ENCODE results near the gene CYTIP.
A peak's percentile ranks its signal among the peaks of the same experiment; 100 is the strongest.

CYTIP gene

DNA sequence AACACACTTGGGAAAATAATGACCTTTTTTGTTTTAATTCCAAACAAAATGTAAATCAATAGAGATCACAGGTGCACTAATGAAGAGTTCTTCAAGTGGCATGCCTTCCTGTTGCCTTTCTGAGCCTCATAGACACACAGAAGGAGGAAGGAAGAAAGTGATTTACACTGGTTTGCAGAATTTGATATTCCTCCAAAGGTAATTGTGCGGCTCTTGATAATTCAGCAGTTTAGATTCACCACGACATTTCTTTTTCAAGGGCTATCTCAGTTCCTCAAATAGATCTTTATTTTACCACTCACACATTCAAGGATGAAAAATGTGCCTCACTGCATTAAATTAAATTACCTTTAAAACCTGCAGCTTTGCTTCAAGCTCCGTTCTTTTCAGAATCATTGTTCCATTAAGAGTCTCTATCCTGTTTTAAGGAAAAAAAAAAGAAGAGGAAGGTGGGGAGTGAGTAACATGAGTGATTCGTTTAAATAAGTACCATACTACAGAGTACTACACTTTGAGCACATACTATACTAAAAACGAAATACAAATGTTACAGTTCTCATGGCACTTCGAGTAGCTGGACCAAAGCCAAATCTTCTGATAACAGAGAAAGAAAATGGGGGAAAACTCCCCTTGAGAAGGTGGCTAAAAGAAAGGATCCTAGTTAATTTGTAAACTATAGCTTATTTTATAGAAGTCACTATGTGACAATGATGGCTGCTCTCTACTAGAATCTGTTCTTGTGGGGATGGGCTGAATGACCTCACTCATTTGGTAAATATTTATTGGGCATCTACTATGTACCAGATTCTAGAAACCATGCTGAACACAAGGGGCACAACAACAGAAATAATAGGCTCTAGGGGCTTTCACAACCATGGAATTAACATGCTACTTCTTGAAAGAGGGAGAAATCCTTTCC is 16.6 kb downstream of the CYTIP start:
- no peak overlapping the region for H3K4me3 Mint-ChIP-seq
- peaks cover 96% of the 10 kb centered on the region for H3K36me3 Mint-ChIP-seq (ENCODE audit: insufficient read depth)
- H3K4me1 Mint-ChIP-seq (ENCODE audit: low read depth in 2 of 2): peaks cover 38 to 57% of the 10 kb centered on the region in 2 donors
- peak overlapping the region; percentile 90 to 93 for H3K27ac Mint-ChIP-seq
- DNase-seq (no peak), ATAC-seq (replicated peaks) (no peak)
- H3K9me3 Mint-ChIP-seq: no peaks in the 10 kb centered on the region
- no peaks in the 10 kb centered on the region for H3K27me3 Mint-ChIP-seq

DNA sequence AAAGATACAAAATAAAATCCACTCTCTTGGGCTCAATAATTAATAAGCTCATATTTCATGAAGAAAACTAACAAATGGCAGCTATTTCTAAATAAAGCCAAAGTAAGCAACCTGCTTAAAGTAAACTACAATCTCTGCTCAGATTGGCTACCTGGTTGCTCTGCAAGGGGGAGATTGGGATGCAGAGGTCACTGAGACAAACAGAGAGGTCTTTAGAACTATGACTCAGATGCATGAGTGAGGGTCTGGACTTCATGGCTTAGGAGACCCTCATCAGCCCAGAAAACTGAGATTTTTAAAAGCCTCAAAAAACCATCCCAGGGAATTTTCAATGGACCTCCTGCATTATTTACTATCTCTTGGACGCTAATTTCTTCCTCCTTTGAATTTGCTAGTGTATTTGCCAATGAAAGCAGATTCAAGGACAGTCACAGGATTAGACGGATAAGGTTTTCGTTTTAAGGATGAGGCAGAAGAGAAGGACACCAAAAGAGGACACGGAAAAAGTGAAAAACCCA is 17.4 kb downstream of the CYTIP start:
- no peak overlapping the region for H3K4me3 Mint-ChIP-seq
- no peak for ATAC-seq (replicated peaks)

DNA sequence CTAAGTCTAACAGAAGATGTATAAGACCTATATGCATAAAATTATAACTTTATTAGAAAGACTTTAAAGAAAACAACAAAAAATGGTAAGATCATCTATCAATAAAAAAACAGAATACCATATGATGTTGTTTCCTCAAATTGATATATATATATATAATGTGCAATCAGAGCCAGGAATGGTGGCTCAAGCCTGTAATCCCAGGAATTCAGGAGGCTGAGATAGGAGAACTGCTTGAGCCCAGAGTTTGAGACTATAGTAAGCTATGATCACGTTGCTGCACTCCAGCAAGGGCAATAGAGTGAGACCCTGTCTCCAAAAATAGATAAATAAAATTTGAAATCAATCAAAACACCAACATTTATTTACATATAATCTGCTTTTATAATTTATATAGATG is 19.5 kb downstream of the CYTIP start:
- DNase-seq (no peak), ATAC-seq (replicated peaks) (no peak)
- peaks cover 43 to 59% of the 10 kb centered on the region in 2 donors for H3K4me1 Mint-ChIP-seq (ENCODE audit: low read depth in 2 of 2)
- H3K9me3 Mint-ChIP-seq: no peaks in the 10 kb centered on the region
- no peaks in the 10 kb centered on the region for H3K27me3 Mint-ChIP-seq
- no peak overlapping the region for H3K27ac Mint-ChIP-seq
- no peak overlapping the region for H3K4me3 Mint-ChIP-seq
- peaks cover 96% of the 10 kb centered on the region for H3K36me3 Mint-ChIP-seq (ENCODE audit: insufficient read depth)

More for the DNA sequence above, 17.4 kb downstream of the CYTIP start:
- Mint-ChIP-seq H3K9me3 (no peaks in the 10 kb centered on the region), H3K36me3 (ENCODE audit: insufficient read depth) (peaks cover 96% of the 10 kb centered on the region), H3K27ac (peak overlapping the region; percentile 90 to 93), H3K4me1 (ENCODE audit: low read depth in 2 of 2) (peaks cover 37 to 56% of the 10 kb centered on the region in 2 donors), H3K27me3 (no peaks in the 10 kb centered on the region)
- no peak for DNase-seq

DNA sequence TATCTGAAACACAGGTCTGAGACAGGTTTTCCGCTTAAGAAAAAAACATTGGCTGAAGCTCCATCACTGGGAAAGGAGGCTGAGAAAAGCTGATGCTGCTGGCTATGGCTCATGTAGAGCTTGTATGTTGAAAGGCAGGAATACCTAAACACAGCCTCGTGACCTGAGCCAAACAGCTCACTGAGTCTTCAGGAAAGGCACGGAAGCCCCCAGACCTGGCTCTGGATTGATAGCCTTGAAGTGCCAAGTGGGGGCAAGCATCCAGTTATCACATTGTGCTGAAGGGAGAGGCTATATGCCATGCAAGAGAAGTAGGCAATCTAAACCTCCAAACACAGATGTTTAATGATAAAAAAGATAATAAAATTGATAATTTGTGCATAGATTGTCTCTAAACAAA is 21.9 kb downstream of the CYTIP start:
- H3K4me3 Mint-ChIP-seq: peak overlapping the region; percentile 37 to 46
- H3K9me3 Mint-ChIP-seq: no peaks in the 10 kb centered on the region
- peaks cover 46 to 58% of the 10 kb centered on the region in 2 donors for H3K4me1 Mint-ChIP-seq (ENCODE audit: low read depth in 2 of 2)
- DNase-seq (no peak), ATAC-seq (replicated peaks) (no peak)
- no peaks in the 10 kb centered on the region for H3K27me3 Mint-ChIP-seq
- peak overlapping the region; percentile 79 to 98 for H3K27ac Mint-ChIP-seq
- peaks cover 94% of the 10 kb centered on the region for H3K36me3 Mint-ChIP-seq (ENCODE audit: insufficient read depth)

DNA sequence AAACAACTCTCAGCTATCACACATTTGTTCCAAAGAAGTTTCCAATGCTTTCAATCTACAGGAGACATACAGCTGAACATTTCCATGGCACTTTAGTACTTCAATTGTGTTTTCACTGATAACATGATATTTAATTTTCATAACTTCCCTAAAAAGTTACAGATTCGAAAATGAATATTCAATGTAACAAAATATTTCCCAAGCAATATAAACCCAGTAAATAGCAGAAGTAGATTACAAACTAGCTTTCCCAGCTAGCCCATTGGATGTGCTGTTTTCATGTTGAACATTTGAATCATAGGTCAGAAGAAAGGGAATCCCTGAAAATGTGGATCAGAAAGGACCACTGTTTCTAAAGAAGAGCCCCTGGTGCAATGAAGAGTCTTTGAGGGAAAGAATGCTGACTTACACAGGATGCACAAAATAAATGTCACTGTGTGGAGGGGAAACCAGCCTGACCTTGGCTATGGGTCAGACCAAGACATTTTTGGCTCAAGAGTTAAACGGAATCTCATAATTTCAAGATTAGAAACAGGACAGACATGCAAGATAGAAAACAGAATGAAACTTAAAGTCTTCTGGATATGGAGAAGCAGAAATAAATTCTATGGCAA is 22.5 kb downstream of the CYTIP start:
- no peak for DNase-seq
- H3K27me3 Mint-ChIP-seq: no peaks in the 10 kb centered on the region
- peaks cover 94% of the 10 kb centered on the region for H3K36me3 Mint-ChIP-seq (ENCODE audit: insufficient read depth)
- no peak for ATAC-seq (replicated peaks)
- peaks cover 47 to 62% of the 10 kb centered on the region in 2 donors for H3K4me1 Mint-ChIP-seq (ENCODE audit: low read depth in 2 of 2)
- peak overlapping the region; percentile 79 to 98 for H3K27ac Mint-ChIP-seq
- H3K4me3 Mint-ChIP-seq: peak overlapping the region; percentile 37 to 46
- no peaks in the 10 kb centered on the region for H3K9me3 Mint-ChIP-seq

DNA sequence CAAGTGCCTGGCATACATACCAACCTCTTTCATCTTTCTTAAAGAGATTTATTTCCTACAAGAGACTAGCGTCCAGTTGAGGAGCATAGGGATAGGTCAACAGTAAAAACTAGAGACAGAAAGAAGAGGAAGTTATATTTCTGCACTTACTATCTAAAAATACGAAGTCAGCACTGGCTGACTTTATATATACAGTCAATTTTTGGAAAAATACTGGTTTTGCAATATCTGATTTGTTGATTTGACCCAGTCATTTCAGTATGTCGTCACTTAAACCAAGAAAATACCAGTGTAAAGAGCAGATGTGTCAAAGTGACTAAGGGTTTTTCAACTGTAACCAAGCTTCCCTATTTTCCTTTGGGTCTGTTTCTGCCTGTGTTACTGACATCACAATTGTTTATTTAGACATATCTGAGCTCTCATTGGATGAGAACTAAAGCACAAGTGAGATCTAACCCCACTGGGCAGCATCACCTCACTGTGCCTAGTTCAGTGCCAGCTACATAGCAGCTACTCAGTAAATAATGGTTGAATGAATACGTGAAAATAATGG is 23.0 kb downstream of the CYTIP start:
- no peak for DNase-seq
- peak; percentile 44 for ATAC-seq (replicated peaks)
- H3K4me1 Mint-ChIP-seq (ENCODE audit: low read depth in 2 of 2): peaks cover 49 to 60% of the 10 kb centered on the region in 2 donors
- no peaks in the 10 kb centered on the region for H3K27me3 Mint-ChIP-seq
- H3K36me3 Mint-ChIP-seq (ENCODE audit: insufficient read depth): peaks cover 94% of the 10 kb centered on the region
- no peaks in the 10 kb centered on the region for H3K9me3 Mint-ChIP-seq
- H3K4me3 Mint-ChIP-seq: peak overlapping the region; percentile 37 to 46
- H3K27ac Mint-ChIP-seq: peak overlapping the region; percentile 79 to 98

DNA sequence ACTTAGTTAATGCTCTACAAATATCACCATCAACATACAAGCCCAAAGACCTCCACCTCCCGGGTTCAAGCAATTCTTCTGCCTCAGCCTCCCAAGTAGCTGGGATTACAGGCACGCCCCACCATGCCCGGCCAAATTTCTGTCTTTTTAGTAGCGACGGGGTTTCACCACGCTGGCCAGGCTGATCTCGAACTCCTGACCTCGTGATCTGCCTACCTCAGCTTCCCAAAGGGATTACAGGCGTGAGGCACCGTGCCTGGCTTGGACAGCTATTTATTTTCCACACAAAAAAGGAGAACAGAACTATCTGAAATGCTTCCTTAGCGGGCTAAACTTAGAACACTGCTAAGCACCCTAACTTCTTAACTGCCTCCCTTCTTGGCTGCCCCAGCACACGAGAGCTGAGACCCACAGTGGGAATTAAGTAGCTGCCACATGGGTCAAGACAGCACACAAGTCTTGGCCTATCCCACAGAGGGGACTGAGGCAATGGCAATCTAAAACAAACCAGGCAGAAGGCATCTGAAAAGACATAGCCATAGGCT is 24.8 kb downstream of the CYTIP start:
- peak overlapping the region; percentile 46 to 55 for H3K4me3 Mint-ChIP-seq
- H3K9me3 Mint-ChIP-seq: no peaks in the 10 kb centered on the region

DNA sequence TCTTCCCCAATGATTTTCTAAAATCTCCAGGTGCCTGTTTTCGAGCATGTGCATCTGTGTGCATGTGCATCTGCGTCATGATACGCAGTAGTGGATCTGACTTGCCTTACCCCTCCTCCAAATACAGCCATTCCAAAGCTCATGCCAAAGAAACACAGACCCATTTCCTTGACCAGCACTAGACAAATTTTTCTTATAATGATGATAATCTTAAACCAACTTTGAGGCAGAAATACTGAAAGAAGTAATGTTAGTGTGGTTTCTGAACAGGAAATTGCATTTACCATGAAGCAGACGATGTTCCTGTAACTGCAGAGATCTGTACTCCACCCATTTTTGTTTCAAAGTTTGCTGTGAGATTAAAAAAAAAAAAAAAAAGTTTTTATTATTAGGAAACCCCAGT is 25.6 kb downstream of the CYTIP start:
- peaks cover 71 to 82% of the 10 kb centered on the region in 2 donors for H3K4me1 Mint-ChIP-seq (ENCODE audit: low read depth in 2 of 2)
- H3K27me3 Mint-ChIP-seq: no peaks in the 10 kb centered on the region
- H3K4me3 Mint-ChIP-seq: peak overlapping the region; percentile 45 to 78
- ATAC-seq (replicated peaks) (peak; percentile 61), DNase-seq (peak in 1 of 3 experiments; percentile 25)
- peaks cover 97% of the 10 kb centered on the region for H3K36me3 Mint-ChIP-seq (ENCODE audit: insufficient read depth)
- H3K9me3 Mint-ChIP-seq: no peaks in the 10 kb centered on the region
- H3K27ac Mint-ChIP-seq: peak overlapping the region; percentile 79 to 98

More for the DNA sequence above, 24.8 kb downstream of the CYTIP start:
- H3K4me1 Mint-ChIP-seq (ENCODE audit: low read depth in 2 of 2): peaks cover 63 to 76% of the 10 kb centered on the region in 2 donors
- DNase-seq: no peak
- no peaks in the 10 kb centered on the region for H3K27me3 Mint-ChIP-seq
- peaks cover 94% of the 10 kb centered on the region for H3K36me3 Mint-ChIP-seq (ENCODE audit: insufficient read depth)
- no peak for ATAC-seq (replicated peaks)
- H3K27ac Mint-ChIP-seq: peak overlapping the region; percentile 79 to 98

DNA sequence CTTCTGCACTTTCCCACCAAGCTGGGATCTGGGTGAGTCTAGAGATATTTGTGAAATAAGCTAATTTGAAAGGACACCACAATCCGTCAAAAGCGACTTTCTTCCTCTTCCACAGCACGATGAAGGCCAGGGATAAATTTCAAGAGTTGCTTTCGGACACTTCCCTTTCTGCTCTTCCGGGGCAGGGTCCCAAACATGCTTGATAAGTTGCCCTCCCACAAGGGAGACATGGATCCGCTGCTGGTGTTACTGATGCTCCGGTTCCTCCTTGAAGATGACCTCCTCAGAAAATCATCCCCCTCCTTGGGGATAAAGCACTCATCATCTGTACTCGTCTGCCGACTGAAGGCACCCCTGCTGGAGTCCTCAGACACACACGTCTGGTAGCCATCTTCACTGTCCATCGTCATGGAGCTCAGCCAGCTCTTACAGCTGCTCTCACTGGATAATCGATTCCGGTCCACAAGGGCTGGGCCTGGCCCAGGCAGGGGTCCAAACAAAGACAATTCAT is 28.2 kb downstream of the CYTIP start:
- Mint-ChIP-seq H3K4me1 (ENCODE audit: low read depth in 2 of 2) (peaks cover 69 to 78% of the 10 kb centered on the region in 2 donors), H3K36me3 (ENCODE audit: insufficient read depth) (peaks cover 97% of the 10 kb centered on the region), H3K27me3 (no peaks in the 10 kb centered on the region), H3K9me3 (no peaks in the 10 kb centered on the region), H3K4me3 (peak overlapping the region; percentile 28 to 68), H3K27ac (peak overlapping the region; percentile 71 to 96)
- DNase-seq (no peak), ATAC-seq (replicated peaks) (no peak)

DNA sequence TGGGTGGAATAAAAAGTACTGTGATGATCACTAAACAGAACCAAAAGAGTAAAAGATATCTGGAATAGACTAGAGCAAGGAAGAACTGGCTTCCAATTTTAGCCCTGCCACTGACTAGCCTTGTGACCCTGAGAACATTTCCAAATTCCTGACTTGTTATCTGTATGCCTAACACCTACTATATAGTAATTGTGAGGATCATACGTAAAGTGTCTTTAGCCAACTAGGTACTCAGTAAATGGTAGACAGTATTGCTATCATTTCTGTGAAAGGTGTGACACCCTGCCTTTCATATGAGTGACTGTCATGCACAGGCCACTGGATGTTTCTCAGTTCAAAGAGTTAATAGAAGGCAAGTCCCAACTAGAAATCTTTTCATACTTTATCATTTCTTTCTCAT is 29.8 kb downstream of the CYTIP start:
- Mint-ChIP-seq H3K27me3 (no peaks in the 10 kb centered on the region), H3K4me1 (ENCODE audit: low read depth in 2 of 2) (peaks cover 63 to 80% of the 10 kb centered on the region in 2 donors), H3K27ac (peak overlapping the region; percentile 93 to 96), H3K9me3 (peaks cover 0 to 3% of the 10 kb centered on the region in 2 donors), H3K36me3 (ENCODE audit: insufficient read depth) (peaks cover 88% of the 10 kb centered on the region), H3K4me3 (peak overlapping the region; percentile 28 to 61)
- no peak for ATAC-seq (replicated peaks)
- no peak for DNase-seq

DNA sequence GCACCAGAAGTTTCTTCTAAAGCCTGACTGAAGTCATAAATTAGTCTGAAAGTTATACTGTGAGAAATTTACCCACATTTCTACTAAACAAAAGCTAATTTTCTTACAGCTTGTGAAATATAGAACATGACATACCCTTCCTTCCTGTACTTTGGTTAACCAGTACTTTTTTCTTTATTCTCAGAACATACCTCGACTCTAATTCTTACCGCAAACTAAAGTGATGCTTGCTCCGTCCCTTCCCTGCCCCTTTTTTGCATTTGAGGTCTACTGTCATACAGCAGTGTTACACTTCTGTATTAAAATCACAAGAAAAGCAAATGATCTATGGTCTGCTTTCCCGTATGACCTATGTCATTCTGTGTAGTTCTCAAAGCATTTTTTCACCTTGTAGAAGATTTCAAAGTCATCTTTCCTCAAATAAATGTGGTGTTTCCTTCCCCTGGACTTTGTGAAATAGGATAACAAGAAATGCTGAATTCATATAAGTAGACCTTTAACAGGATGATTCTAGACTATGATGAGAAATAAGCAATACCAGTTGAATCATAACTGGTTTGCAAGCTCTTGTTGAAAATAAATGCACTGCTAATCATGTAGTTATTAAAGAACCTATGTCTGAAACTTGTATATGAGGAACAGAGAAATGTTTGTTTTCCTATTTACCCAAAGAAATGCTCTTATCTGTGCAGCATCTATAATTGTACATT is 30.4 kb downstream of the CYTIP start:
- peak overlapping the region; percentile 28 to 61 for H3K4me3 Mint-ChIP-seq
- H3K9me3 Mint-ChIP-seq: peaks cover 0 to 3% of the 10 kb centered on the region in 2 donors
- peaks cover 61 to 76% of the 10 kb centered on the region in 2 donors for H3K4me1 Mint-ChIP-seq (ENCODE audit: low read depth in 2 of 2)
- ATAC-seq (replicated peaks): peak; percentile 86
- H3K27ac Mint-ChIP-seq: peak overlapping the region; percentile 93 to 96
- peaks cover 86% of the 10 kb centered on the region for H3K36me3 Mint-ChIP-seq (ENCODE audit: insufficient read depth)
- peak; percentile 51 to 56 (median 53) for DNase-seq
- no peaks in the 10 kb centered on the region for H3K27me3 Mint-ChIP-seq

DNA sequence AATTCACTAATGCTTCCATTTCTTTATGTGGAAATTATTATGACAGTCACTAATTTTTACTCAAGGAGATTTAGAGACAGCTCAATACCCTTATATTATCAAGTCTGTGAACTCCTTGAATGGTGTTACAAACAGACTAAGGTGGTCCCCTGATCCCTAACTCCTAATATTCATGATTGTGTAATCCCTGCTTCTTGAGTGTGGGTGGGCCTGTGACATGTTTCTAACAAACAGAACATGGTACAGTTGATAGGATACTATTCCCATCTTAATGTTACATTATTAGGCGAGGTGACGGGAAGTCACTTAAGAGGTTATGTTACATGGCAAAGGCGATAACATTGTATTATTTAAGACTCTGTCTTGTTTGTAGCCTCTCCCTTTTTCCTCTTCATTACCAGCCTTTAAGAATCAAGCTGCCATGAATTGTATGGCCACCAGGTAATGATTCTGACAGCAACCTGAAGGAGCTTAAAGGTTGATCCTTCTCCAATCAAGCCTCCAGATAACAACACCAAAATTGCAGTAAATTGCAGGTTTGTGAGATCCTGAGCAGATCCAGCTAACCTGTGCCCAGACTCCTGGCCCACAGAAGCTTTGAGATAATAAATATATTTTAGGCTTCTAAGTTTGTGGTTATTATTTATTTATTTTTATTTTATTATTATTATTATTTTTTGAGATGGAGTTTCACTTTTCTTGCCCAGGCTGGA is 32.1 kb downstream of the CYTIP start:
- Mint-ChIP-seq H3K27me3 (no peaks in the 10 kb centered on the region), H3K27ac (peak overlapping the region; percentile 93 to 96), H3K4me1 (ENCODE audit: low read depth in 2 of 2) (peaks cover 49 to 67% of the 10 kb centered on the region in 2 donors), H3K36me3 (ENCODE audit: insufficient read depth) (peaks cover 79% of the 10 kb centered on the region), H3K4me3 (peak overlapping the region; percentile 5 to 49), H3K9me3 (peaks cover 0 to 3% of the 10 kb centered on the region in 2 donors)
- ATAC-seq (replicated peaks): no peak
- no peak for DNase-seq
